BJ (cell line): Measurements from ENCODE around the gene SARDH. TPM values are rescaled to one million over a fixed set of nuclear protein-coding genes. Genes with fewer than 3 reads are reported as not detected.

Experiments used
- CTCF ChIA-PET: fragments of 350-600 bp; formaldehyde crosslinking; extraction: SDS; loops from one replicate; lab custom pipeline; 2021; ENCODE audit warnings: antibody characterized with exemption, inconsistent platforms; lab: Yijun Ruan, JAX
- POLR2A ChIA-PET: fragments of 300-600 bp; sonication (Branson Sonifier 250); formaldehyde crosslinking; extraction: SDS; loops from one replicate; lab custom pipeline; 2021; ENCODE audit warnings: antibody characterized with exemption; lab: Charles Lee
- DNase-seq: peaks from one replicate; pipeline ENCODE4 v3.0.0-alpha.2; 2011; ENCODE audit warnings: low read depth
- H3K27me3 ChIP-seq: 2 replicates; pipeline ENCODE4 v1.6.0; 2011; ENCODE audit warnings: low read length; ENCODE audit not compliant: control insufficient read depth, insufficient read depth
- H3K36me3 ChIP-seq: 2 replicates; pipeline ENCODE4 v1.5.1; 2011; ENCODE audit warnings: low read length; ENCODE audit not compliant: control insufficient read depth, insufficient read depth
- H3K4me3 ChIP-seq: 2 replicates; pipeline ENCODE4 v1.5.1; 2011; ENCODE audit warnings: low read depth, mild to moderate bottlenecking, control low read depth, low read length
- CTCF ChIP-seq: IDR thresholded peaks from 2 replicates; pipeline ENCODE4 v1.5.1; 2011; ENCODE audit warnings: low read depth, mild to moderate bottlenecking, control low read depth, inconsistent platforms, low read length, moderate library complexity; ENCODE audit not compliant: insufficient read depth
- polyA plus RNA-seq: library from polyadenylated mRNA; depleted of rRNA; stranded (reverse); fragments of >200 nt; gene quantifications from 2 replicates; pipeline ENCODE4 v1.2.3, GENCODE V29; 2011

The SARDH gene
- polyA plus RNA-seq, 1 experiment: 0.53 TPM

- ChIA-PET CTCF (no interaction called here), POLR2A (no interaction called here)
- no peak for TF ChIP-seq CTCF
- Histone ChIP-seq H3K36me3 (no peaks in the 10 kb centered on the region), H3K4me3 (no peak overlapping the region), H3K27me3 (peaks cover 31% of the 10 kb centered on the region)
- no peak for DNase-seq
These were observed 81.0 kb downstream of the SARDH start for GRCh38 chr9:133657120-133657661.

- DNase-seq: no peak
- no peak for TF ChIP-seq CTCF
- POLR2A ChIA-PET: no interaction called here
- peaks cover 29% of the 10 kb centered on the region for H3K27me3 ChIP-seq
- CTCF ChIA-PET: no interaction called here
- no peak overlapping the region for H3K4me3 ChIP-seq
- no peaks in the 10 kb centered on the region for H3K36me3 ChIP-seq
These were observed 81.7 kb downstream of the SARDH start for GRCh38 chr9:133656211-133657119.

- TF ChIP-seq CTCF: no peak
- no peak for DNase-seq
- Histone ChIP-seq H3K27me3 (peaks cover 29% of the 10 kb centered on the region), H3K36me3 (no peaks in the 10 kb centered on the region), H3K4me3 (no peak overlapping the region)
- CTCF ChIA-PET: no interaction called here
- POLR2A ChIA-PET: no interaction called here
These were observed 82.5 kb downstream of the SARDH start for GRCh38 chr9:133655701-133656100.

- no peak overlapping the region for H3K4me3 ChIP-seq
- no peak for TF ChIP-seq CTCF
- CTCF ChIA-PET: no interaction called here
- DNase-seq: no peak
- H3K27me3 ChIP-seq: peaks cover 25% of the 10 kb centered on the region
- H3K36me3 ChIP-seq: no peaks in the 10 kb centered on the region
- POLR2A ChIA-PET: no interaction called here
These were observed 83.2 kb downstream of the SARDH start for GRCh38 chr9:133654736-133655657.

GRCh38 chr9:133653638-133654037 lies 84.5 kb downstream of the SARDH start:
- H3K27me3 ChIP-seq: peaks cover 24% of the 10 kb centered on the region
- ChIA-PET POLR2A (no interaction called here), CTCF (no interaction called here)
- DNase-seq: no peak
- no peak for TF ChIP-seq CTCF
- H3K4me3 ChIP-seq: no peak overlapping the region
- H3K36me3 ChIP-seq: no peaks in the 10 kb centered on the region
